Measurements from ENCODE around the gene PHF2. TPM values are rescaled to one million over a fixed set of nuclear protein-coding genes. Genes with fewer than 3 reads are reported as not detected.

The PHF2 gene
- total RNA-seq, 4 donors from 2014 or later, result 21.1 to 38.2 (median 21.3) TPM

GRCh38 chr9:93710370-93710723 is 134.0 kb downstream of the PHF2 start:
- Histone ChIP-seq H3K4me3 (no peak overlapping the region), H3K9me3 (no peaks in the 10 kb centered on the region), H3K4me1 (no peaks in the 10 kb centered on the region), H3K36me3 (no peaks in the 10 kb centered on the region), H3K27ac (no peak overlapping the region), H3K27me3 (no peaks in the 10 kb centered on the region)
- TF ChIP-seq POLR2AphosphoS5 (IDR thresholded peaks at IDR 0.05), result no peak
- no peak for TF ChIP-seq POLR2A (IDR thresholded peaks at IDR 0.05)
- no peak for TF ChIP-seq CTCF (IDR thresholded peaks at IDR 0.05)
- TF ChIP-seq EP300 (IDR thresholded peaks at IDR 0.05; ENCODE audit: low read depth), result no peak
- in situ Hi-C loops (cut with MboI; ENCODE audit: low pct_ligation_motif_present in 1 of 4, low pct_unique_long_range_greater_than_20kb in 1 of 4, low sequenced_read_pairs in 3 of 4) (no loop called here), intact Hi-C loops (cut with DNase I; ENCODE audit: low total_unique reads) (no loop called here)
- DNase-seq, result no peak
- WGBS, 2 donors (ENCODE audit: low coverage in 1 of 2), result 95% methylated on average over 6 of the region's 6 CpGs; no CpG with 5 or more reads in 1 of the 2 donors

- no peak for DNase-seq
- in situ Hi-C loops (cut with MboI; ENCODE audit: low pct_ligation_motif_present in 1 of 4, low pct_unique_long_range_greater_than_20kb in 1 of 4, low sequenced_read_pairs in 3 of 4) (no loop called here), intact Hi-C loops (cut with DNase I; ENCODE audit: low total_unique reads) (no loop called here)
- Histone ChIP-seq H3K9me3 (no peaks in the 10 kb centered on the region), H3K4me3 (no peak overlapping the region), H3K27ac (no peak overlapping the region), H3K36me3 (no peaks in the 10 kb centered on the region), H3K4me1 (no peaks in the 10 kb centered on the region), H3K27me3 (no peaks in the 10 kb centered on the region)
- WGBS, 2 donors (ENCODE audit: low coverage in 1 of 2), result 86% methylated on average over 2 of the region's 2 CpGs; no CpG with 5 or more reads in 1 of the 2 donors
- no peak for TF ChIP-seq POLR2AphosphoS5 (IDR thresholded peaks at IDR 0.05)
- no peak for TF ChIP-seq CTCF (IDR thresholded peaks at IDR 0.05)
- no peak for TF ChIP-seq EP300 (IDR thresholded peaks at IDR 0.05; ENCODE audit: low read depth)
- no peak for TF ChIP-seq POLR2A (IDR thresholded peaks at IDR 0.05)
Observed at GRCh38 chr9:93711002-93711401, 134.6 kb downstream of the PHF2 start.

- Histone ChIP-seq H3K36me3 (no peaks in the 10 kb centered on the region), H3K27ac (no peak overlapping the region), H3K9me3 (no peaks in the 10 kb centered on the region), H3K4me3 (no peak overlapping the region), H3K4me1 (no peaks in the 10 kb centered on the region), H3K27me3 (no peaks in the 10 kb centered on the region)
- WGBS, 2 donors (ENCODE audit: low coverage in 1 of 2), result 80% methylated on average over 9 of the region's 9 CpGs; no CpG with 5 or more reads in 1 of the 2 donors
- no peak for TF ChIP-seq POLR2AphosphoS5 (IDR thresholded peaks at IDR 0.05)
- no peak for TF ChIP-seq EP300 (IDR thresholded peaks at IDR 0.05; ENCODE audit: low read depth)
- no peak for TF ChIP-seq CTCF (IDR thresholded peaks at IDR 0.05)
- TF ChIP-seq POLR2A (IDR thresholded peaks at IDR 0.05), result no peak
- in situ Hi-C loops (cut with MboI; ENCODE audit: low pct_ligation_motif_present in 1 of 4, low pct_unique_long_range_greater_than_20kb in 1 of 4, low sequenced_read_pairs in 3 of 4) (no loop called here), intact Hi-C loops (cut with DNase I; ENCODE audit: low total_unique reads) (no loop called here)
- no peak for DNase-seq
Observed at GRCh38 chr9:93712896-93713295, 136.5 kb downstream of the PHF2 start.

- DNase-seq, result no peak
- H3K27me3 ChIP-seq, result no peaks in the 10 kb centered on the region
- TF ChIP-seq POLR2A (IDR thresholded peaks at IDR 0.05), result no peak
- no peak for TF ChIP-seq EP300 (IDR thresholded peaks at IDR 0.05; ENCODE audit: low read depth)
- no peak for TF ChIP-seq CTCF (IDR thresholded peaks at IDR 0.05)
- TF ChIP-seq POLR2AphosphoS5 (IDR thresholded peaks at IDR 0.05), result no peak
- in situ Hi-C loops (cut with MboI; ENCODE audit: low pct_ligation_motif_present in 1 of 4, low pct_unique_long_range_greater_than_20kb in 1 of 4, low sequenced_read_pairs in 3 of 4) (no loop called here), intact Hi-C loops (cut with DNase I; ENCODE audit: low total_unique reads) (no loop called here)
- no peaks in the 10 kb centered on the region for H3K36me3 ChIP-seq
- H3K27ac ChIP-seq, result no peak overlapping the region
- no peaks in the 10 kb centered on the region for H3K4me1 ChIP-seq
- 78 to 86% methylated on average over 1 to 4 of the region's 4 CpGs for WGBS, 2 donors (ENCODE audit: low coverage in 1 of 2)
- H3K4me3 ChIP-seq, result no peak overlapping the region
- no peaks in the 10 kb centered on the region for H3K9me3 ChIP-seq
Observed at GRCh38 chr9:93713716-93714115, 137.3 kb downstream of the PHF2 start.
